ENCODE data around the gene MARS1.
"Not testable (repeated sequence)": the region's sequence is repeated elsewhere in the genome, so short reads cannot be mapped to it uniquely, and the experiment has no call there.

Gene MARS1

GRCh38 chr12:57516617-57517153 is 28.8 kb downstream of the MARS1 start:
- no peak for DNase-seq (ENCODE audit: low read depth in 3 of 3)

GRCh38 chr12:57517187-57517586 is 29.3 kb downstream of the MARS1 start:
- no peak for DNase-seq (ENCODE audit: low read depth in 3 of 3)

GRCh38 chr12:57517718-57518117 is 29.9 kb downstream of the MARS1 start:
- not testable (repeated sequence) for DNase-seq (ENCODE audit: low read depth in 3 of 3)

GRCh38 chr12:57518176-57518919 is 30.5 kb downstream of the MARS1 start:
- no peak for DNase-seq (ENCODE audit: low read depth in 3 of 3)

GRCh38 chr12:57518920-57519795 is 31.3 kb downstream of the MARS1 start:
- peak in 1 of 3 donors; percentile 19 for DNase-seq (ENCODE audit: low read depth in 3 of 3)

- DNase-seq (ENCODE audit: low read depth in 3 of 3) = no peak
Observed at GRCh38 chr12:57519796-57520052, 31.9 kb downstream of the MARS1 start.

GRCh38 chr12:57520053-57520818 is 32.4 kb downstream of the MARS1 start, which contains the start of gene DDIT3:
Gene DDIT3, minus strand, starts transcription at chr12:57520514. Its CDS starts 3,108 bp downstream, at chr12:57517406.
- DNase-seq (ENCODE audit: low read depth in 3 of 3) = peak; percentile 99

- no peak for DNase-seq (ENCODE audit: low read depth in 3 of 3)
Observed at GRCh38 chr12:57521525-57522010, 33.7 kb downstream of the MARS1 start.

GRCh38 chr12:57522011-57522886 is 34.4 kb downstream of the MARS1 start, which contains the start of gene MBD6:
Gene MBD6, plus strand, starts transcription at chr12:57522824. Its CDS starts 1,480 bp downstream, at chr12:57524304.
- DNase-seq (ENCODE audit: low read depth in 3 of 3) = peak; percentile 83 to 87 (median 85)

GRCh38 chr12:57522887-57523705 is 35.2 kb downstream of the MARS1 start:
- DNase-seq (ENCODE audit: low read depth in 3 of 3) = no peak

GRCh38 chr12:57523706-57524614 is 36.1 kb downstream of the MARS1 start:
- no peak for DNase-seq (ENCODE audit: low read depth in 3 of 3)

GRCh38 chr12:57524814-57525614 is 37.1 kb downstream of the MARS1 start:
- DNase-seq (ENCODE audit: low read depth in 3 of 3) = no peak

GRCh38 chr12:57525615-57526383 is 37.9 kb downstream of the MARS1 start:
- DNase-seq (ENCODE audit: low read depth in 3 of 3) = no peak

- DNase-seq (ENCODE audit: low read depth in 3 of 3) = no peak
Observed at GRCh38 chr12:57526477-57527126, 38.7 kb downstream of the MARS1 start.

GRCh38 chr12:57527184-57527583 is 39.3 kb downstream of the MARS1 start:
- DNase-seq (ENCODE audit: low read depth in 3 of 3) = no peak

GRCh38 chr12:57528176-57528575 is 40.3 kb downstream of the MARS1 start:
- DNase-seq (ENCODE audit: low read depth in 3 of 3) = no peak

All from stimulated activated CD4-positive, alpha-beta T cell treated with anti-CD3 and anti-CD28 coated beads, TNF-alpha, amount 100 ng/mL, for 48 hours (primary cell).